ENCODE results near the gene NDUFAF2.

GRCh38 chr5:60948738-60949137, 3.7 kb downstream of the NDUFAF2 start:
- no peak for TF ChIP-seq POLR2AphosphoS5 (IDR thresholded peaks at IDR 0.05; ENCODE audit: low read depth, low read length)
- TF ChIP-seq JUND (IDR thresholded peaks at IDR 0.05; ENCODE audit: low read length), result no peak
- no peak for TF ChIP-seq POLR2A (IDR thresholded peaks at IDR 0.05; ENCODE audit: control extremely low read depth in 1 of 2, low read depth in 2 of 2, low read length in 2 of 2)
- no peak for TF ChIP-seq CTCF (IDR thresholded peaks at IDR 0.05; ENCODE audit: control extremely low read depth in 1 of 3, insufficient read depth in 1 of 3, low read depth in 1 of 3, low read length in 3 of 3)
- TF ChIP-seq, protein P1, sequence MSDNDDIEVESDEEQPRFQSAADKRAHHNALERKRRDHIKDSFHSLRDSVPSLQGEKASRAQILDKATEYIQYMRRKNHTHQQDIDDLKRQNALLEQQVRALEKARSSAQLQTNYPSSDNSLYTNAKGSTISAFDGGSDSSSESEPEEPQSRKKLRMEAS (IDR thresholded peaks at IDR 0.05), result no peak
- TF ChIP-seq GABPA (IDR thresholded peaks at IDR 0.05; ENCODE audit: borderline replicate concordance, insufficient read depth, low read length), result no peak
- TF ChIP-seq BRCA1 (IDR thresholded peaks at IDR 0.05; ENCODE audit: low read depth, low read length), result no peak
- no peak for TF ChIP-seq BCL11A (IDR thresholded peaks at IDR 0.05; ENCODE audit: low read depth in 2 of 2, low read length in 2 of 2)
